Measurements from ENCODE around the gene UBR3.
A peak's percentile ranks its signal among the peaks of the same experiment; 100 is the strongest.
"Not testable (repeated sequence)": the region's sequence is repeated elsewhere in the genome, so short reads cannot be mapped to it uniquely, and the experiment has no call there.

UBR3 gene

DNA sequence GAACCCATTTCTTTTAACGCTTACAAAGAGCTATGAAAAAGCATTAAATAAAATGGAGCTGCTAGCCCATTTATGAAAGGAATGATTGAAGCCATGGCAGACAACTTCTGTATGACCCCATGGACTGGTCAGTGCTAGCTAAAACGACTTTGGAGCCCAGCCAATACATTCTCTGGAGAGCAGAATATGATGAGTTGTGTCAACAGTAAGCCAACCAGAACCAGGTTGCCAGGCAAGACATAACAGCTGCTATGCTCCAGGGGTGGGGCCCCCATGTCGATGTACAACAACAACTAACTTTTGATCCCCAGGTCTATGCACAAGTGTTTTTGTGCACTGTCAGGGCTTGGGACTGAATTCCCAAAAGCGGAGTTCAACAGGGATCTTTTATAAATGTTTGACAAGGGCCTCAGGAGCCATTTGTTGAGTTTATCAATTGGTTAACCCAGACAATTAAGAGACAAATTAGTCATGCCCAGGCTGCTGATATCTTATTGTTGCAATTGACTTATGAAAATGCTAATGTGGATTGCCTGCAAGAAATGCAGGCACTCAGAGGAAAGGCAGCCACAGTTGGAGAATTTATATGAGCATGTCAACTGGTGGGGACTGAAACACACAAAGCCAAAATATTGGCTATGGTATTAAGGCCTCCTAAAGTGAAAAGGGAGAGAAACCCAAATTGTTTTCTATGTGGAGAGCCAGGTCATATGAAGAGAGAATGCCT lies 286.1 kb downstream of the UBR3 start:
- no peak for DNase-seq (ENCODE audit: low spot score)

DNA sequence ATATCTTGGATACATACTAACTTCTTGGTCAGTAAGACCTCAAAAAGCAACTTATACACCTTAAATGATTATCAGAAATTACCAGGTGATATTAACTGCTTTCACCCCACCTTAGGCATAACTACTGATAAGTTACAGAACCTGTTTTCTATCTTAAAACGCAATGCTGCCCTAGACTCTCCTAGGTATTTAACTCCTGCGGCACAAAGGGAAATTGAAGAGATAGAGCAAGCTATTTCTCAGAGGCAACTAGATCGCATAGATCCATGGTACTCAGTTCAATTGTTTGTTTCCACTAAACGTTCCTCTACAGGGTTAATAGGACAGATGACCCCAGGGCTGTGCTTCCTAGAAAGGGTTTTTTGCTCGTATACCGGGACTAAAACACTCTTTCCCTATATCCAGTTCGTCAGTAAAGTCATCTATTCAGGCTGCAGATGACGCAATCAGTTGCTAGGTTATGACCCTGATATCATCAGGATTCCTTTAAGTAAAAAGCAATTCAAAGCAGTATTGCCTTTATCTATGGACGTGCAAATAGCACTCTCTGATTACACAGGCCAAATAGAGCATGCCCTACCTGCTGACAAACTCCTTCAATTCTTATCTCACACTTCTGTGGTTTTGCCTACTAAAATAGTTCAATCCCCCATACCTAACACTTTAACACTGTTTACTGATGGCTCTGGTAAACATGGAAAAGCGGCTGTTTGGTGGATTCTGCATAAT lies 288.4 kb downstream of the UBR3 start:
- no peak for DNase-seq (ENCODE audit: low spot score)

DNA sequence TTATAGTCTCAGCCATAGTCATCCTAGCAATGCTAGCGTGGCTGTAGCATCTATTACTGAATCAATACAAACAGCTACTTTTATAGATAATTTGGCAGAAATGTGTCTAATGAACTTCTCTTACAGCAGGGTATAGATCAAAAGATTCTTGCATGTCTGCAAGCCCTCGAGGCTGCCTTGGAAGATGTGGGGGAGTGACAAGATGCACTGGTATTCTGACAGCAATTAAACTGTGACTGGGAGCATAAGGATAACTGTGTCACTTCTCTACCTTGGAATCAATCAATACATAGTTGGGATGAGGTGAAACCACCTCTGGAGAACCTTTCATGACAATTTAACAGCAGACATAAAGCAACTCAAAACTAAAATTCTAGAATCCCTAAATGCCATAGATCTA lies 291.4 kb downstream of the UBR3 start:
- no peak for DNase-seq (ENCODE audit: low spot score)

DNA sequence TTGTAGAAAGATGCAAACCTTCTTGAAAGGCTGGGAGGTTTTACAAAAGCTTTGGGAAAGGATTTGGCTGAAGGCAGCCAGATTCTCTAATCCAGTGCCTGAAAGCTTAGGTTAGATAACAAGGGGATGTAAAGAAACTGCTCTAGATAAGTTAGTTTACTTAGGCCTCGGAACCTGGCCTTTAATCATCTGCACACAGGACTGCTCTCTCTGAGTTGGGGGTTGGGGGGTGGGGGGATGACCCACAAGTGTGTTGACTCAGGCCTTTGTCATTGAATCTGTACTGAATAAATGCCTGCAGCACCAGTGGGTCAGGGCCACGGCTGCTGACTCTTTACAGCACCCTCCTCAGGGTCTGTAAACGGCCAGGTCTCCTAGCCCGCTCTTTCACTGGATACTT lies 292.1 kb downstream of the UBR3 start:
- DNase-seq (ENCODE audit: low spot score) = not testable (repeated sequence)

DNA sequence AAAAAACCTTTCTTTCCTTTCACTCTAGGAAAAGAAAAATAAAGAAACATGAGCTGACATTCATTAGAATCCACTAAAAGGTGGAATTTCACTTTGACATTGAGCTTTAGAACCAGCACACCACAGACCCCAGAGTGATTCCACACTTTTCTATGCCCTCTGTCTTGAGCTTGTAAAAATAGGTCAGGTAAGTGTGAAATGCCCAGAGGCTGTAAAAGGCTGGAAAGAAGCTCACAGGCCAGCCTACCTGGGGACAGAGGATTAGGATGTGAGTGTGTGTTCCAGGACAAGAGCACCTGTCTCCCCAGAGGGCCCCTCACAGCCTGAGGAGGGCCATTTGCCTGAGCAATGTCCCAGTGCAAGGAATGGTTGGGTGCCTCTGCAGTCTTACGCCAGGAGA lies 294.4 kb downstream of the UBR3 start:
- no peak for DNase-seq (ENCODE audit: low spot score)

DNA sequence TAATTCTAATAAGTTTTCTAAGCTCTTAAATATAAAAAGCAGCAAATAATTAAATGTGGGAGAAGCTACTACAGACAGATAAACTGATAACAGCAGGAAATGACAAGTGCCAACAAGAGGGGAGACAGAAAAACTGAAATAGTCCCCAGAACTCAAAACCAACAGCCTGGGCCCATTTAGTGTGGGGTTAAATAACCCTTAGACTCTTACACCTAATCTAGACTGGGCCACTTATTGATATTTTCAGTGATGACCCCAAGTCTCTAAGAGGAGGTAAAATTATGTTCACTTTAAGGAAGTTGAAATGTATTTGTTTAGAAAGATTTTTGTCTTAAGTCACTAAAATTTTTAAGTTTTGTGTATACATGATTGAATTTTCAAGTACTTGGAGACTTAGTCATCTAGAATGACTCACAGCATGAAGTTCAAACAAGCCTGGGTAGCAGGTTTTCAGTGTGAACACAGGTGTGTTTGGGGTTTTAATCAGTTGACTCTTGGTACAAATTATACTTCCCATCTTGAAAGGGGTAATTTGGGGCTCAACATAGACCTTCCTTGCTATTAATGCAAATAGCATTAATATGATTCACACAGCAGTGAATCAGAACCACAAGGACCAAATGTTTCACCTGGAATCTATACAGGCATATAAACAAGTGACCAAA lies 295.8 kb downstream of the UBR3 start:
- no peak for DNase-seq (ENCODE audit: low spot score)

DNA sequence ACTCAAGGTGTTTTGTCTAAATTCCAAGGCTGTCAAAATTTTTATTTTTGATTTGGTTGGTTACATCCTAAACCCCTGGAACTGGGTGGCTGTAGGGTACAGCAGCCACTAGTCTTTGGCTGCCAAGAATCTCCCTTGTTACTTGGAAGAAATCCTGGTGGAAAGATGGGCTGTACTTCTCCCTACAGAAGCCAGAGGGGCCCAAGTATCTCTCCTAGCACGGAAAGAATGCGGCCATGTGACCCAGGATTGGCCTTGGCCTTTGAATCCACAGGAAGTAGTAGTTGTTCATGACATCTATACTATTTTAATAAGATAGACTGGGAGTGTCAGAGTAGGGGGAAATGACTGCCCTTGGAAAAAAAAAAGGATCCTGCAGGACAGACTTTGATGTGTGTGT lies 296.3 kb downstream of the UBR3 start:
- DNase-seq (ENCODE audit: low spot score) = peak; percentile 50

DNA sequence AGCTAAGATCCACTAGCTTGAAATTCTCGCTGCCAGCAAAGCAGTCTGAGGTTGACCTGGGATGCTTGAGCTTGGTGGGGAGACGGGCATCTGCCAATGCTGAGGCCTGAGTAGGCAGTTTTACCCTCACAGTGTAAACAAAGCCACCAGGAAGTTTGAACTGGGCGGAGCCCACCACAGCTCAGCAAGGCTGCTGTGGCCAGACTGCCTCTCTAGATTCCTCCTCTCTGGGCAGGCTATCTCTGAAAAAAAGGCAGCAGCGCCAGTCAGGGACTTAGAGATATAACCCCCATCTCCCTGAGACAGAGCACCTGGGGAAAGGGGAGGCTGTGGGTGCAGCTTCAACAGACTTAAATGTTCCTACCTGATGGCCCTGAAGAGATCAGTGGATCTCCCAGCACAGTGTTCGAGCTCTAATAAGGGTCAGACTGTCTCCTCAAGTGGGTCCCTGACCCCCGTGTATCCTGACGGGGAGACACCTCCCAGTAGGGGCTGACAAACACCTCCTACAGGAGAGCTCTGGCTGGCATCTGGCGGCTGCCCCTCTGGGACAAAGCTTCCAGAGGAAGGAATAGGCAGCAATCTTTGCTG lies 299.0 kb downstream of the UBR3 start:
- DNase-seq (ENCODE audit: low spot score) = not testable (repeated sequence)
